Memory B cell (primary cell): ENCODE data around the gene HMGB3.
"Not testable (repeated sequence)": the region's sequence is repeated elsewhere in the genome, so short reads cannot be mapped to it uniquely, and the experiment has no call there.

ENCODE experiments used
- ATAC-seq: fragments of 150-1000 bp; cut with Tn5 transposase; 2 replicates; pipeline ENCODE4 v1.10.0; 2021; ENCODE audit warnings: low read depth, mild to moderate bottlenecking, moderate library complexity
- DNase-seq, 2 donors: peaks; one replicate each; pipeline ENCODE4 v3.0.0; 2022; ENCODE audit warnings: low spot score in 2 of 2
- H3K27ac Mint-ChIP-seq: one replicate; pipeline ENCODE4 v1.8.0; 2022; ENCODE audit warnings: mild to moderate bottlenecking, moderate library complexity, mixed read lengths
- H3K27me3 Mint-ChIP-seq: one replicate; pipeline ENCODE4 v1.8.0; 2022; ENCODE audit warnings: mixed read lengths
- H3K36me3 Mint-ChIP-seq: one replicate; pipeline ENCODE4 v1.8.0; 2022; ENCODE audit warnings: mild to moderate bottlenecking, mixed read lengths
- H3K4me1 Mint-ChIP-seq: one replicate; pipeline ENCODE4 v1.8.0; 2022; ENCODE audit warnings: mixed read lengths
- H3K4me3 Mint-ChIP-seq: one replicate; pipeline ENCODE4 v1.8.0; 2022; ENCODE audit warnings: mild to moderate bottlenecking, moderate library complexity, mixed read lengths
- H3K9me3 Mint-ChIP-seq: one replicate; pipeline ENCODE4 v1.8.0; 2022; ENCODE audit warnings: mixed read lengths

The HMGB3 gene

GRCh38 chrX:150964416-150964815 is 18.7 kb upstream of the HMGB3 start:
- H3K36me3 Mint-ChIP-seq, H3K27me3 Mint-ChIP-seq, H3K4me1 Mint-ChIP-seq, H3K4me3 Mint-ChIP-seq, H3K9me3 Mint-ChIP-seq, H3K27ac Mint-ChIP-seq, ATAC-seq, DNase-seq: not testable (repeated sequence)

GRCh38 chrX:150966235-150966634 is 16.9 kb upstream of the HMGB3 start:
- H3K9me3 Mint-ChIP-seq = no peaks in the 10 kb centered on the region
- no peaks in the 10 kb centered on the region for H3K4me1 Mint-ChIP-seq
- H3K27ac Mint-ChIP-seq = no peak overlapping the region
- no peak overlapping the region for H3K4me3 Mint-ChIP-seq
- no peak for ATAC-seq
- no peak for DNase-seq
- H3K27me3 Mint-ChIP-seq = peaks cover 9% of the 10 kb centered on the region
- peaks cover 3% of the 10 kb centered on the region for H3K36me3 Mint-ChIP-seq

- Mint-ChIP-seq H3K9me3 (no peaks in the 10 kb centered on the region), H3K27ac (no peak overlapping the region), H3K27me3 (peaks cover 9% of the 10 kb centered on the region), H3K36me3 (peaks cover 3% of the 10 kb centered on the region), H3K4me3 (no peak overlapping the region), H3K4me1 (no peaks in the 10 kb centered on the region)
- ATAC-seq (no peak), DNase-seq (no peak)
These were observed 16.4 kb upstream of the HMGB3 start for GRCh38 chrX:150966742-150967141.

GRCh38 chrX:150967786-150968185 is 15.3 kb upstream of the HMGB3 start:
- no peaks in the 10 kb centered on the region for H3K9me3 Mint-ChIP-seq
- H3K4me3 Mint-ChIP-seq = no peak overlapping the region
- peaks cover 9% of the 10 kb centered on the region for H3K27me3 Mint-ChIP-seq
- no peaks in the 10 kb centered on the region for H3K4me1 Mint-ChIP-seq
- ATAC-seq (no peak), DNase-seq (no peak)
- peaks cover 3% of the 10 kb centered on the region for H3K36me3 Mint-ChIP-seq
- no peak overlapping the region for H3K27ac Mint-ChIP-seq

GRCh38 chrX:150968862-150969720 is 14.0 kb upstream of the HMGB3 start:
- no peak overlapping the region for H3K27ac Mint-ChIP-seq
- H3K27me3 Mint-ChIP-seq = peaks cover 9% of the 10 kb centered on the region
- no peak overlapping the region for H3K4me3 Mint-ChIP-seq
- no peaks in the 10 kb centered on the region for H3K4me1 Mint-ChIP-seq
- ATAC-seq (no peak), DNase-seq (no peak)
- peaks cover 3% of the 10 kb centered on the region for H3K36me3 Mint-ChIP-seq
- H3K9me3 Mint-ChIP-seq = no peaks in the 10 kb centered on the region

- H3K36me3 Mint-ChIP-seq = peaks cover 3% of the 10 kb centered on the region
- H3K4me1 Mint-ChIP-seq = no peaks in the 10 kb centered on the region
- no peak overlapping the region for H3K4me3 Mint-ChIP-seq
- DNase-seq = no peak
- H3K27me3 Mint-ChIP-seq = peaks cover 4% of the 10 kb centered on the region
- no peak for ATAC-seq
- no peaks in the 10 kb centered on the region for H3K9me3 Mint-ChIP-seq
- no peak overlapping the region for H3K27ac Mint-ChIP-seq
These were observed 10.7 kb upstream of the HMGB3 start for GRCh38 chrX:150972450-150972849.

- Mint-ChIP-seq H3K9me3 (no peaks in the 10 kb centered on the region), H3K4me3 (no peak overlapping the region), H3K27ac (no peak overlapping the region), H3K27me3 (no peaks in the 10 kb centered on the region), H3K36me3 (no peaks in the 10 kb centered on the region), H3K4me1 (no peaks in the 10 kb centered on the region)
- ATAC-seq = no peak
- DNase-seq = no peak
These were observed 7.3 kb upstream of the HMGB3 start for GRCh38 chrX:150975655-150976390.

- DNase-seq (no peak), ATAC-seq (no peak)
- Mint-ChIP-seq H3K27ac (no peak overlapping the region), H3K4me1 (no peaks in the 10 kb centered on the region), H3K27me3 (no peaks in the 10 kb centered on the region), H3K4me3 (no peak overlapping the region), H3K9me3 (no peaks in the 10 kb centered on the region), H3K36me3 (no peaks in the 10 kb centered on the region)
These were observed 5.5 kb upstream of the HMGB3 start for GRCh38 chrX:150977411-150978162.

- H3K4me3 Mint-ChIP-seq = no peak overlapping the region
- no peak overlapping the region for H3K27ac Mint-ChIP-seq
- no peaks in the 10 kb centered on the region for H3K36me3 Mint-ChIP-seq
- H3K27me3 Mint-ChIP-seq = no peaks in the 10 kb centered on the region
- no peaks in the 10 kb centered on the region for H3K9me3 Mint-ChIP-seq
- peaks cover 5% of the 10 kb centered on the region for H3K4me1 Mint-ChIP-seq
- ATAC-seq (no peak), DNase-seq (no peak)
These were observed 2.9 kb upstream of the HMGB3 start for GRCh38 chrX:150980186-150980585.

GRCh38 chrX:150980711-150981110 is 2.4 kb upstream of the HMGB3 start:
- no peaks in the 10 kb centered on the region for H3K9me3 Mint-ChIP-seq
- no peaks in the 10 kb centered on the region for H3K36me3 Mint-ChIP-seq
- H3K4me1 Mint-ChIP-seq = peaks cover 5% of the 10 kb centered on the region
- ATAC-seq (no peak), DNase-seq (no peak)
- H3K27me3 Mint-ChIP-seq = no peaks in the 10 kb centered on the region
- H3K27ac Mint-ChIP-seq = no peak overlapping the region
- H3K4me3 Mint-ChIP-seq = no peak overlapping the region

- H3K27ac Mint-ChIP-seq = no peak overlapping the region
These were observed 824 bp upstream of the HMGB3 start for GRCh38 chrX:150982235-150982787.

GRCh38 chrX:150983521-150984168 is 510 bp downstream of the HMGB3 start:
- Mint-ChIP-seq H3K4me1 (peaks cover 5% of the 10 kb centered on the region), H3K36me3 (peaks cover 1% of the 10 kb centered on the region), H3K9me3 (no peaks in the 10 kb centered on the region), H3K27me3 (peaks cover 2% of the 10 kb centered on the region), H3K27ac (no peak overlapping the region), H3K4me3 (peak overlapping the region; percentile 56)
- ATAC-seq = peak; percentile 8
- peak in 1 of 2 donors; percentile 26 for DNase-seq

More at GRCh38 chrX:150982235-150982787, 824 bp upstream of the HMGB3 start:
- Mint-ChIP-seq H3K36me3 (no peaks in the 10 kb centered on the region), H3K4me1 (peaks cover 5% of the 10 kb centered on the region), H3K27me3 (no peaks in the 10 kb centered on the region), H3K9me3 (no peaks in the 10 kb centered on the region), H3K4me3 (peak overlapping the region; percentile 64)
- DNase-seq (no peak), ATAC-seq (no peak)

- Mint-ChIP-seq H3K9me3 (no peaks in the 10 kb centered on the region), H3K27me3 (peaks cover 3% of the 10 kb centered on the region), H3K4me3 (peak overlapping the region; percentile 81), H3K27ac (no peak overlapping the region), H3K36me3 (peaks cover 1% of the 10 kb centered on the region), H3K4me1 (peaks cover 5% of the 10 kb centered on the region)
- ATAC-seq (peak; percentile 16), DNase-seq (peak in 1 of 2 donors; percentile 21)
These were observed 1.2 kb downstream of the HMGB3 start for GRCh38 chrX:150984169-150984824.
